H9 (cell line): ENCODE measurements around the gene MYO10. TPM values are rescaled to one million over a fixed set of nuclear protein-coding genes. Genes with fewer than 3 reads are reported as not detected.

Source experiments
- DNase-seq: peaks from one replicate; pipeline ENCODE4 v3.0.0-alpha.2; 2017
- H2AFZ ChIP-seq: one replicate; pipeline ENCODE4 v1.6.1; 2013; ENCODE audit warnings: mild to moderate bottlenecking, low read length, control low read depth, moderate library complexity
- H2AK5ac ChIP-seq: 2 replicates; pipeline ENCODE4 v1.6.1; 2013; ENCODE audit warnings: low read length, control low read depth, mixed read lengths; ENCODE audit not compliant: insufficient read length
- H2BK120ac ChIP-seq: one replicate; pipeline ENCODE4 v1.6.1; 2013; ENCODE audit warnings: low read depth, mild to moderate bottlenecking, low read length, control low read depth, inconsistent platforms; ENCODE audit not compliant: poor library complexity, severe bottlenecking
- H2BK12ac ChIP-seq: 2 replicates; pipeline ENCODE4 v1.6.1; 2013; ENCODE audit warnings: low read length, control low read depth, mixed read lengths, low read depth; ENCODE audit not compliant: insufficient read length
- H2BK15ac ChIP-seq: 2 replicates; pipeline ENCODE4 v1.6.1; 2013; ENCODE audit warnings: low read depth, low read length, control low read depth
- H2BK20ac ChIP-seq: one replicate; pipeline ENCODE4 v1.6.1; 2013; ENCODE audit warnings: low read depth, mild to moderate bottlenecking, low read length, control low read depth, inconsistent platforms; ENCODE audit not compliant: poor library complexity, severe bottlenecking
- H2BK5ac ChIP-seq: 2 replicates; pipeline ENCODE4 v1.6.1; 2013; ENCODE audit warnings: low read length, control low read depth, mixed read lengths; ENCODE audit not compliant: insufficient read length
- H3K14ac ChIP-seq: 2 replicates; pipeline ENCODE4 v1.6.1; 2013; ENCODE audit warnings: low read length, control low read depth; ENCODE audit not compliant: insufficient read depth
- H3K18ac ChIP-seq: 2 replicates; pipeline ENCODE4 v1.6.1; 2013; ENCODE audit warnings: low read depth, mild to moderate bottlenecking, mixed read lengths, low read length, control low read depth; ENCODE audit not compliant: insufficient read length
- H3K23ac ChIP-seq: 2 replicates; pipeline ENCODE4 v1.6.1; 2013; ENCODE audit warnings: low read length, control low read depth, mixed read lengths, low read depth; ENCODE audit not compliant: insufficient read length
- H3K23me2 ChIP-seq: 2 replicates; pipeline ENCODE4 v1.6.1; 2013; ENCODE audit warnings: low read depth, mild to moderate bottlenecking, mixed read lengths, low read length, control low read depth; ENCODE audit not compliant: insufficient read length, poor library complexity, severe bottlenecking
- H3K27ac ChIP-seq: 2 replicates; pipeline ENCODE4 v1.5.1; 2013; ENCODE audit warnings: low read length, control low read depth, mixed read lengths, low read depth; ENCODE audit not compliant: insufficient read length
- H3K27me3 ChIP-seq: 2 replicates; pipeline ENCODE4 v1.6.1; 2013; ENCODE audit warnings: low read length, control low read depth, inconsistent platforms; ENCODE audit not compliant: insufficient read depth
- H3K4ac ChIP-seq: 2 replicates; pipeline ENCODE4 v1.6.1; 2013; ENCODE audit warnings: low read depth, mild to moderate bottlenecking, control low read depth, inconsistent platforms, low read length, moderate library complexity
- H3K4me1 ChIP-seq: 2 replicates; pipeline ENCODE4 v1.6.1; 2013; ENCODE audit warnings: low read length, control low read depth, inconsistent platforms; ENCODE audit not compliant: insufficient read depth
- H3K4me2 ChIP-seq: 2 replicates; pipeline ENCODE4 v1.6.1; 2013; ENCODE audit warnings: low read length, control low read depth, mixed read lengths; ENCODE audit not compliant: insufficient read length, insufficient read depth
- H3K56ac ChIP-seq: 2 replicates; pipeline ENCODE4 v1.6.1; 2013; ENCODE audit warnings: low read depth, mild to moderate bottlenecking, mixed read lengths, low read length, control low read depth; ENCODE audit not compliant: insufficient read length
- H3K79me1 ChIP-seq: 2 replicates; pipeline ENCODE4 v1.6.1; 2013; ENCODE audit warnings: low read depth, mild to moderate bottlenecking, moderate library complexity, low read length, control low read depth, inconsistent platforms; ENCODE audit not compliant: insufficient read depth, poor library complexity, severe bottlenecking
- H3K79me2 ChIP-seq: 2 replicates; pipeline ENCODE4 v1.6.1; 2013; ENCODE audit warnings: low read length, control low read depth, inconsistent platforms; ENCODE audit not compliant: insufficient read depth
- H3K9ac ChIP-seq: 2 replicates; pipeline ENCODE4 v1.6.1; 2013; ENCODE audit warnings: low read length, control low read depth, mixed read lengths; ENCODE audit not compliant: insufficient read length; ENCODE audit errors: extremely low read depth
- H3K9me3 ChIP-seq: one replicate; pipeline ENCODE4 v1.6.1; 2013; ENCODE audit warnings: low read depth, low read length, inconsistent platforms; ENCODE audit not compliant: control insufficient read depth
- H3T11ph ChIP-seq: one replicate; pipeline ENCODE4 v1.6.1; 2013; ENCODE audit warnings: mild to moderate bottlenecking, low read length, control low read depth, inconsistent platforms
- H4K20me1 ChIP-seq: one replicate; pipeline ENCODE4 v1.6.1; 2013; ENCODE audit not compliant: control insufficient read depth, insufficient read length, insufficient read depth
- H4K5ac ChIP-seq: 2 replicates; pipeline ENCODE4 v1.6.1; 2013; ENCODE audit warnings: low read depth, mild to moderate bottlenecking, mixed read lengths, low read length, control low read depth; ENCODE audit not compliant: insufficient read length
- H4K8ac ChIP-seq: replicated peaks from 2 replicates; pipeline ENCODE4 v1.6.1; 2013; ENCODE audit warnings: low read length, control low read depth, mixed read lengths, low read depth; ENCODE audit not compliant: insufficient read length
- H4K91ac ChIP-seq: 2 replicates; pipeline ENCODE4 v1.6.1; 2013; ENCODE audit warnings: low read depth, mild to moderate bottlenecking, moderate library complexity, mixed read lengths, low read length, control low read depth; ENCODE audit not compliant: insufficient read length
- H3K27ac Mint-ChIP-seq, 3 experiments: 2 replicates in 2 of 3; 3 replicates in 1 of 3; pipeline ENCODE4 v1.8.0; 2020 to 2021; ENCODE audit warnings: mixed read lengths in 3 of 3, mild to moderate bottlenecking in 1 of 3, moderate library complexity in 1 of 3
- H3K27me3 Mint-ChIP-seq: 2 replicates; pipeline ENCODE4 v1.8.0; 2021; ENCODE audit warnings: low read depth, mild to moderate bottlenecking, moderate library complexity, mixed read lengths
- H3K36me3 Mint-ChIP-seq, 3 experiments: 2 replicates in 2 of 3; 3 replicates in 1 of 3; pipeline ENCODE4 v1.8.0; 2020 to 2021; ENCODE audit warnings: low read depth in 3 of 3, mixed read lengths in 3 of 3; ENCODE audit not compliant: insufficient read depth in 1 of 3
- H3K4me1 Mint-ChIP-seq, 2 experiments: 2 replicates each; pipeline ENCODE4 v1.8.0; 2020; ENCODE audit warnings: mixed read lengths in 2 of 2
- H3K4me3 Mint-ChIP-seq, 2 experiments: 2 replicates in 1 of 2; 3 replicates in 1 of 2; pipeline ENCODE4 v1.8.0; 2020 to 2021; ENCODE audit warnings: mild to moderate bottlenecking in 2 of 2, mixed read lengths in 2 of 2, moderate library complexity in 1 of 2
- H3K9me3 Mint-ChIP-seq, 2 experiments: 2 replicates in 1 of 2; 3 replicates in 1 of 2; pipeline ENCODE4 v1.8.0; 2020; ENCODE audit warnings: mild to moderate bottlenecking in 2 of 2, mixed read lengths in 2 of 2, moderate library complexity in 1 of 2
- CTCF ChIP-seq: fragments of 200-600 bp; sonication (generic); conservative IDR thresholded peaks from 3 replicates; pipeline ENCODE4 v1.8.0; 2021; ENCODE audit warnings: antibody characterized with exemption, mild to moderate bottlenecking
- WGBS: extraction: QIAGEN DNeasy Blood & Tissue Kit; methylation state at CpG from one replicate; pipeline ENCODE4 v1.1.7; 2013; ENCODE audit warnings: missing lambda C conversion rate, low lambda C conversion rate, mixed read lengths; ENCODE audit not compliant: insufficient read length; ENCODE audit errors: extremely low coverage; 5-methylcytosine and 5-hydroxymethylcytosine counted together
- total RNA-seq: library from RNA; stranded (reverse); gene quantifications from 2 replicates; pipeline ENCODE4 v1.2.1, GENCODE V29; 2021

MYO10 gene
- total RNA-seq, 1 experiment from 2014 or later, result 127 TPM

DNA sequence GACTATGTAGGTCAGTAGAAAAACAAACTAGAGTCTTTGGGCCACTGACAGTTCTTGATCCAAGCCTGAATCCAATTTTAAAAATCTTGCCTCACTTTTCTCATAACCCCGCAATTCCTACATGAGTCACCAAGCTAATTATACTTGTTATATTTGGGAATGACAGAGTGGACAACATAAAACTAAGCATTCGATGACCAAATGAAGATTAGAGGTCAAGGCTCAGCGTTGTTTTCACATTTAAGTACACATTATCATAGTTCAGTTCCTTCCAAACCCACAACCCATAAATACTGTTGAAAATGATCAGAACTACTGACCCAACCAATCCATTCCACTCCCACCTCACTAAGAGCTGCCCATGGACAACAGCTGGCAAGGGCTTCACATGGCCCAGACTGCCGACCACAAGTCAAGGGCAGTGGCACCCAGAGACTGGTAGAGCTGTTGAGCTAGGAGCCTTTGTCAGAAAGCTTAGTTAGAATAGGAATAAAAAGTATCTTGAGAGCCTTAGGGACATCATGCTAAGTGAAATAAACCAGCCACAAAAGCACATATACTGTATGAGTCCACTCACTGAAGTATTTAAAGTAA lies 64.2 kb downstream of the MYO10 start:
- H2BK120ac ChIP-seq, result no peak overlapping the region
- Mint-ChIP-seq H3K4me1 (peaks cover 26 to 28% of the 10 kb centered on the region in 2 experiments), H3K9me3 (peaks cover 25 to 30% of the 10 kb centered on the region in 2 experiments), H3K27ac (no peak overlapping the region; a peak in 1 of 7 replicates), H3K27me3 (no peaks in the 10 kb centered on the region), H3K36me3 (peaks cover 40 to 45% (median 45%) of the 10 kb centered on the region in 3 experiments), H3K4me3 (no peak overlapping the region)
- no peaks in the 10 kb centered on the region for H3K27me3 ChIP-seq
- no peak overlapping the region for H4K8ac ChIP-seq
- no peaks in the 10 kb centered on the region for H4K20me1 ChIP-seq
- no peak overlapping the region for H3K4me2 ChIP-seq
- no peaks in the 10 kb centered on the region for H3K79me2 ChIP-seq
- H3K56ac ChIP-seq, result no peak overlapping the region
- H3T11ph ChIP-seq, result no peak overlapping the region
- no peak overlapping the region for H2AK5ac ChIP-seq
- TF ChIP-seq CTCF, result no peak
- H2BK20ac ChIP-seq, result no peak overlapping the region
- H3K79me1 ChIP-seq, result no peaks in the 10 kb centered on the region
- no peak overlapping the region for H4K5ac ChIP-seq
- no peak for DNase-seq
- H3K23me2 ChIP-seq, result no peaks in the 10 kb centered on the region
- H3K9me3 ChIP-seq, result no peaks in the 10 kb centered on the region
- no peak overlapping the region for H3K14ac ChIP-seq
- H3K4me1 ChIP-seq, result peaks cover 8% of the 10 kb centered on the region; the same call in 1 of the 2 replicates
- no peak overlapping the region for H2AFZ ChIP-seq
- no peak overlapping the region for H3K9ac ChIP-seq
- WGBS, result no CpG with 5 or more reads among the region's 4 CpGs
- no peak overlapping the region for H2BK5ac ChIP-seq
- no peak overlapping the region for H3K18ac ChIP-seq
- H3K27ac ChIP-seq, result no peak overlapping the region
- no peak overlapping the region for H2BK15ac ChIP-seq
- H2BK12ac ChIP-seq, result no peak overlapping the region
- H4K91ac ChIP-seq, result no peak overlapping the region
- H3K4ac ChIP-seq, result no peak overlapping the region
- H3K23ac ChIP-seq, result no peak overlapping the region
